Measurements from ENCODE around the gene DISP3.

The DISP3 gene

GRCh38 chr1:11486231-11487009 is 7.5 kb downstream of the DISP3 start:
- DNase-seq (ENCODE audit: low spot score), result no peak

- DNase-seq (ENCODE audit: low spot score), result no peak
These were observed 8.3 kb downstream of the DISP3 start for GRCh38 chr1:11487196-11487751.

- no peak for DNase-seq (ENCODE audit: low spot score)
These were observed 9.3 kb downstream of the DISP3 start for GRCh38 chr1:11488201-11488770.

GRCh38 chr1:11488966-11489625 is 10.1 kb downstream of the DISP3 start:
- DNase-seq (ENCODE audit: low spot score), result no peak

GRCh38 chr1:11492235-11492634 is 13.3 kb downstream of the DISP3 start:
- DNase-seq (ENCODE audit: low spot score), result no peak

GRCh38 chr1:11493972-11494655 is 15.2 kb downstream of the DISP3 start:
- DNase-seq (ENCODE audit: low spot score), result no peak

- no peak for DNase-seq (ENCODE audit: low spot score)
These were observed 15.8 kb downstream of the DISP3 start for GRCh38 chr1:11494771-11495170.

- no peak for DNase-seq (ENCODE audit: low spot score)
These were observed 16.6 kb downstream of the DISP3 start for GRCh38 chr1:11495579-11495978.

GRCh38 chr1:11496551-11497080 is 17.7 kb downstream of the DISP3 start:
- no peak for DNase-seq (ENCODE audit: low spot score)

GRCh38 chr1:11498956-11499594 is 20.1 kb downstream of the DISP3 start:
- DNase-seq (ENCODE audit: low spot score), result no peak

- no peak for DNase-seq (ENCODE audit: low spot score)
These were observed 20.8 kb downstream of the DISP3 start for GRCh38 chr1:11499601-11500331.

GRCh38 chr1:11500881-11501280 is 21.9 kb downstream of the DISP3 start:
- DNase-seq (ENCODE audit: low spot score), result no peak

- DNase-seq (ENCODE audit: low spot score), result no peak
These were observed 22.5 kb downstream of the DISP3 start for GRCh38 chr1:11501491-11501897.

- no peak for DNase-seq (ENCODE audit: low spot score)
These were observed 23.0 kb downstream of the DISP3 start for GRCh38 chr1:11501906-11502485.

GRCh38 chr1:11502516-11502915 is 23.6 kb downstream of the DISP3 start:
- DNase-seq (ENCODE audit: low spot score), result no peak

GRCh38 chr1:11504599-11504998 is 25.6 kb downstream of the DISP3 start:
- no peak for DNase-seq (ENCODE audit: low spot score)

- DNase-seq (ENCODE audit: low spot score), result no peak
These were observed 26.9 kb downstream of the DISP3 start for GRCh38 chr1:11505591-11506538.

- no peak for DNase-seq (ENCODE audit: low spot score)
These were observed 28.4 kb downstream of the DISP3 start for GRCh38 chr1:11507309-11507708.

- no peak for DNase-seq (ENCODE audit: low spot score)
These were observed 34.7 kb downstream of the DISP3 start for GRCh38 chr1:11513681-11514080.

All from iPS-NIHi11 (cell line).